ENCODE measurements around the gene GAB4.

- TF ChIP-seq CTCF (IDR thresholded peaks at IDR 0.05; ENCODE audit: low read depth, low read length, missing input control) (no peak), ZBTB33 (IDR thresholded peaks at IDR 0.05) (no peak), YY1 (IDR thresholded peaks at IDR 0.05) (no peak), EGR1 (IDR thresholded peaks at IDR 0.05; ENCODE audit: low read depth in 2 of 2) (no peak), JUND (IDR thresholded peaks at IDR 0.05) (no peak), TAF1 (conservative IDR thresholded peaks at IDR 0.05) (no peak), RAD21 (IDR thresholded peaks at IDR 0.05) (no peak)
These were observed 19.8 kb downstream of the GAB4 start for GRCh38 chr22:16988257-16988656.

Data from liver (tissue), 3 donors.